ENCODE results near the gene EFEMP2.

EFEMP2 gene

DNA sequence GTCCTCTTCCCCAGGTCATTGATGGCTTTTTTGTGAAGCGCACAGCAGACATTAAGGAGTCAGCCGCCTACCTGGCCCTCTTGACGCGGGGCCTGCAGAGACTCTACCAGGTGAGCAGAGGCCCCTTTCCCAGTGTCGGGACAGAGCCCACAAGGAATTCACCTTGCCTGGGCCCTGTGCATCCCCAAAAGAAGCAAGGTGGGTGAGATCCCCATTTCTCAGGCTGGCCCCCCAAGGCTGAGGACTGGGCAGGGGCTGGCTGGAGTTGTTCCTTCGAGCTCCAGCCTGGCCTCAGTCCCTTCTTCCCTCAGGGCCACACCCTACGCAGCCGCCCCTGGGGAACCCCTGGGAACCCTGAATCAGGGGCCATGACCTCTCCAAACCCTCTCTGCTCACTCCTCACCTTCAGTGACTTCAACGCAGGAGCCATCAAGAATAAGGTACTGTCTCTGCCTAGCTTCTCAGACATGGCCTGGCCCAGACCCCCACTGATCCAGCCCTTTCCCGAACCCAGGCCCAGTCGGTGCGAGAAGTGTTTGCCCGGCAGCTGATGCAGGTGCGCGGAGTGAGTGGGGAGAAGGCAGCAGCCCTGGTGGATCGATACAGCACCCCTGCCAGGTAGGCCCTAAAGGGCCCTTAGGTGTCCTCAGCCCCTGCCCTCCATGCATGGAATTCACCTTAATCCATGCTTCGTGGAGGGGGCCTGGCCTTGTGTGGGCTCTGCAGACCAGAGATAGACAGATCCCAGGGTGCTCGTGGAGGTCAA is 7.7 kb downstream of the EFEMP2 start:
- TF ChIP-seq, protein P1, sequence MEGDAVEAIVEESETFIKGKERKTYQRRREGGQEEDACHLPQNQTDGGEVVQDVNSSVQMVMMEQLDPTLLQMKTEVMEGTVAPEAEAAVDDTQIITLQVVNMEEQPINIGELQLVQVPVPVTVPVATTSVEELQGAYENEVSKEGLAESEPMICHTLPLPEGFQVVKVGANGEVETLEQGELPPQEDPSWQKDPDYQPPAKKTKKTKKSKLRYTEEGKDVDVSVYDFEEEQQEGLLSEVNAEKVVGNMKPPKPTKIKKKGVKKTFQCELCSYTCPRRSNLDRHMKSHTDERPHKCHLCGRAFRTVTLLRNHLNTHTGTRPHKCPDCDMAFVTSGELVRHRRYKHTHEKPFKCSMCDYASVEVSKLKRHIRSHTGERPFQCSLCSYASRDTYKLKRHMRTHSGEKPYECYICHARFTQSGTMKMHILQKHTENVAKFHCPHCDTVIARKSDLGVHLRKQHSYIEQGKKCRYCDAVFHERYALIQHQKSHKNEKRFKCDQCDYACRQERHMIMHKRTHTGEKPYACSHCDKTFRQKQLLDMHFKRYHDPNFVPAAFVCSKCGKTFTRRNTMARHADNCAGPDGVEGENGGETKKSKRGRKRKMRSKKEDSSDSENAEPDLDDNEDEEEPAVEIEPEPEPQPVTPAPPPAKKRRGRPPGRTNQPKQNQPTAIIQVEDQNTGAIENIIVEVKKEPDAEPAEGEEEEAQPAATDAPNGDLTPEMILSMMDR (conservative IDR thresholded peaks at IDR 0.05; ENCODE audit: control insufficient read depth, insufficient read depth, low read depth, low read length), result no peak
- DNase-seq (ENCODE audit: low read depth), result no peak
- H3K4me3 ChIP-seq (ENCODE audit: control insufficient read depth, low read depth, low read length), result no peak overlapping the region

DNA sequence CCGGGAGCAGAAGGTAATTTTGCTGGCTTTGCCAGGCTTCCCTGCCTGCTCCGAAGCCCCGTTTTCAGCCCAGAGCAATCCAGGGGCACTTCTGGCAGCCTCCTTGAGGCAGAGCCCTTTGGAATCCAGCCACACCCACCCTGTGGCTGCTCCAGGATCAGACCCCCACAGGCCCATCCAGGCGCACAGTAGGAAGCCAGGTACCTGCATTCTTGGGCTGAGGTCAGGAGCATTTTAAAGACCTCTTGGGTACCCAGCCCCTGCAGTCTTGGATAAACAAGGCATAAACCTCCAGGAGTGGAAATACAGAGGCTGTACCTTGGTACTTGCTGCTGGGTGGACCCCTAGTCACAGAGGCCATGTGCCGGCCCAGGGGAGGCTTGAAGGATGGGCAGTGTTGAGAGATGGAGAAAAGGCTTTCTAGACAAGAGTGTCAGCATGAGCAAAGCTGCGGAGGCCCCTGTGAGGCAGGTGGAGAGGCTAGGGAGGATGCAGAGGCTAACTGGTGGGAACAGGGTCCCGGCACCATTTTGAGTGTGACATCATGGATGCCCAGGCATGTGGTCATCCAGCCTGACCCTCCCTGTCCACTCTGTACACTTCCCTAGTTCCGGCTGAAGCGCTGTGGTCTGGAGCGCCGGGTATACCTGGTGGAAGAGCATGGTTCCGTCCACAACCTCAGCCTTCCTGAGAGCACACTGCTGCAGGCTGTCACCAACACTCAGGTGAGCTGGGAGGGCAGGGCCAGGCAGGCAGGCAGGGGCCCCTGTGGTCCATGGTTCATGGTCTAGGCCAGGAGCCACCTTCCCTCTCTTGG is 8.5 kb downstream of the EFEMP2 start:
- TF ChIP-seq, protein P1 (conservative IDR thresholded peaks at IDR 0.05; ENCODE audit: control insufficient read depth, insufficient read depth, low read depth, low read length), result no peak
- DNase-seq (ENCODE audit: low read depth), result no peak
- no peak overlapping the region for H3K4me3 ChIP-seq (ENCODE audit: control insufficient read depth, low read depth, low read length)

DNA sequence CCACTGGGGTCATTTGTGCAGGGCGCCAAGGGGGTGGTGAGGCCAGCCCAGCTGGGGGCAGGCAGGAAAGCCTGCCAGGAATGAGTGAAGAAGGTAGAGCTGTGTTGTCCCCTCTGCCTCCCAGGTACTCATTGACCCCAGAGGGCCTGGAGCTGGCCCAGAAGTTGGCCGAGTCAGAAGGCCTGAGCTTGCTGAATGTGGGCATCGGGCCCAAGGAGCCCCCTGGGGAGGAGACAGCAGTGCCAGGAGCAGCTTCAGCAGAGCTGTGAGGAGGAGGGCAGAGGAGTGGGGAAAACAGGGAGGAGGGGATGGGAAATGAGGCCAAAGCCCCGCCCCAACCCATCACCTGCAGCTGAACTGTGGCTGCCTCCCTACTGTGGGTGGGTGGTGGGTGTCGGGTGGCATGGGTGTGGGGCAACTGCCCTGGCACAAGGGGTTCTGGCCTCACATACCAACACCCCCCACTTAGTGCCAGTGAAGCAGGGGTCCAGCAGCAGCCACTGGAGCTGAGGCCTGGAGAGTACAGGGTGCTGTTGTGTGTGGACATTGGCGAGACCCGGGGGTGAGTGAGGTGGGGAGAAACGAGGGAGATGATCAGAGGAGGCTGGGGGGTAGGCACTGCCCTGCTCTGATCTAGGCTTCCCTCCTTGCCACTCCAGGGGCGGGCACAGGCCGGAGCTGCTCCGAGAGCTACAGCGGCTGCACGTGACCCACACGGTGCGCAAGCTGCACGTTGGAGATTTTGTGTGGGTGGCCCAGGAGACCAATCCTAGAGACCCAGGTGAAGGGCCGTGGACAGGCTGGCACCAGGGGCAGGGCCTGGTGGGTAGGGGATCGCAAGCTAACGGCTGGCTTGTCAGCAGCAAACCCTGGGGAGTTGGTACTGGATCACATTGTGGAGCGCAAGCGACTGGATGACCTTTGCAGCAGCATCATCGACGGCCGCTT is 9.4 kb downstream of the EFEMP2 start:
- H3K4me3 ChIP-seq (ENCODE audit: control insufficient read depth, low read depth, low read length), result no peak overlapping the region
- DNase-seq (ENCODE audit: low read depth), result no peak

DNA sequence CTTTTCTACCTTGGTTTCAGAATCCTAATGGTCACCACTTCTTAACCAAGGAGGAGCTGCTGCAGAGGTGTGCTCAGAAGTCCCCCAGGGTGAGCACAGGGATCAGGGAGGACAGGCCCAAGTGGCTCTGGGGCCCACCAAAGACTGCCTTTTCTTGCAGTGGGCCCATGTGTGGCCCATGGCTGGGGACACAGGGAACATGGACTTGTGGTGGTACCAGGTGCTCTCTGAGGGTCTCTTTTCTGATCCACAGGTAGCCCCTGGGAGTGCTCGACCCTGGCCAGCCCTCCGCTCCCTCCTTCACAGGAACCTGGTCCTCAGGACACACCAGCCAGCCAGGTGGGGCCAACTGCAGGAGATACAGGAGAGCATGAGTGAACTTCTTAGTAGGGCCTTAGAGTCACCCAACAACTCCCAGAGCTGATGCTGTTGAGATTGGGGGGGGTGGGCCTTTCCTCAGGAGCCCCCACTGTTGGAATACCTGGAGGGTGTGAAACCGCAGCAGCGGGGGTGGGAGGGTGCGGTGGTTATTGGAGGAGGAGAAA is 10.3 kb downstream of the EFEMP2 start:
- H3K4me3 ChIP-seq (ENCODE audit: control insufficient read depth, low read depth, low read length), result peak overlapping the region; percentile 90
- DNase-seq (ENCODE audit: low read depth), result no peak
- TF ChIP-seq, protein P1 (conservative IDR thresholded peaks at IDR 0.05; ENCODE audit: control insufficient read depth, insufficient read depth, low read depth, low read length), result no peak

More for the DNA sequence above, 9.4 kb downstream of the EFEMP2 start:
- TF ChIP-seq, protein P1 (conservative IDR thresholded peaks at IDR 0.05; ENCODE audit: control insufficient read depth, insufficient read depth, low read depth, low read length), result no peak

DNA sequence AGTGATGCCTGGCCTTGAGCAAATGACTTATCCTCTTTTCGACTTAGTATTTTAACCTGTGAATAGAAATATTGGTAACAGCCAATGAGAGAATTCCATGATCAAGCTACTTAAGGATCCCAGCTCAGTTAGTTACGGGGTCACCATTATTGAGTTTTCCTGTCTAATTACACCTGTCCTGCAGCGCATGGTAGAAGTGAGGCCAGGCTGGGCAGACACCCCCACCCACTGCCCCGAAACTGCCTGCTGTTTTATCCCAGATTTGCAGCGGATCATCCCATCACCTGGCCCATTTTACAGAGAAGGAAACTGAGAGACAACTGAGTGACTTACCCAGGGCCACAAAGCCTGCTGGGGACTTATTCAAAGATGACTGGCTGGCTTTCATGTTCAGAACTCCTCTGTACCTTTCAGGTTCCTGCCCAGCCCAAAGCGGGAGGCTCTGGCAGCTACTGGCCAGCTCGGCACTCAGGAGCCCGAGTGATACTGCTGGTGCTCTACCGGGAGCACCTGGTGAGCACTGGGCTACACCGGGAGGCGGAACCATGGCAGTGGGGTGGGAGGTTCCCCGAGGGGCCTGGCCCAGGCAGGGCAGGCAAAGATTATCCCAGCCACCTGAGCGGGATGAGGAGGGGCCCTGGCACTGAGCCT is 10.9 kb downstream of the EFEMP2 start:
- H3K4me3 ChIP-seq (ENCODE audit: control insufficient read depth, low read depth, low read length), result peak overlapping the region; percentile 90
- DNase-seq (ENCODE audit: low read depth), result no peak
- TF ChIP-seq, protein P1 (conservative IDR thresholded peaks at IDR 0.05; ENCODE audit: control insufficient read depth, insufficient read depth, low read depth, low read length), result no peak
